ENCODE data around the gene SHKBP1.
"Not testable (repeated sequence)": the region's sequence is repeated elsewhere in the genome, so short reads cannot be mapped to it uniquely, and the experiment has no call there.

Gene SHKBP1

DNA sequence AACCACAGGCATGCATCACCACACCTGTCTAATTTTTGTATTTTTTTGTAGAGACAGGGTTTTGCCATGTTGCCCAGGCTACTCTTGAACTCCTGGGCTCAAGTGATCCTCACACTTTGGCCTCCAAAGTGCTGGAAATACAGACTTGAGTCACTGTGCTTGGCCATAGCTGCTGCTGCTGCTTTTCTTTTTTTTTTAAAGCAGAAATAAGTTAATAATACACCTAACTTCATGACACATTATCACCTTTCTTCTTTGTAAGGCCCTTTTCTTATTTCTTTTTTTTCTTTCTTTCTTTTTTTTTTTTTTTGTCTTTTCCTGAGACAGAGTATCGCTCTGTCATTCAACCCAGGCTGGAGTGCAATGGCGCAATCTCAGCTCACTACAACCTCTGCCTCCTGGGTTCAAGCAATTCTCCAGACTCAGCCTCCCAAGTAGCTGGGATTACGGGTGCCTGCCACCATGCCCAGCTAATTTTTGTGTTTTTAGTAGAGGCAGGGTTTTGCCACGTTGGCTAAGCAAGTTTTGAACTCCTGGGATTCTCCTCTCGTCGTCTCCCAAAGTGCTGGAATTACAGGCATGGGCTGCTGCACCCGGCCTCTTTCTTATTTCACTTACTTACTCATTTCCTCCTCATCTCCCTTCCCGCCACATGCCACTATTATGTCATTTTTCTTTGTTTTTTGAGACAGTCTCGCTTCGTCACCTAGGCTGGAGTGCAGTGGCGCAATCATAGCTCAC, 8.7 kb downstream of the SHKBP1 start:
- peak; percentile 92 for DNase-seq

DNA sequence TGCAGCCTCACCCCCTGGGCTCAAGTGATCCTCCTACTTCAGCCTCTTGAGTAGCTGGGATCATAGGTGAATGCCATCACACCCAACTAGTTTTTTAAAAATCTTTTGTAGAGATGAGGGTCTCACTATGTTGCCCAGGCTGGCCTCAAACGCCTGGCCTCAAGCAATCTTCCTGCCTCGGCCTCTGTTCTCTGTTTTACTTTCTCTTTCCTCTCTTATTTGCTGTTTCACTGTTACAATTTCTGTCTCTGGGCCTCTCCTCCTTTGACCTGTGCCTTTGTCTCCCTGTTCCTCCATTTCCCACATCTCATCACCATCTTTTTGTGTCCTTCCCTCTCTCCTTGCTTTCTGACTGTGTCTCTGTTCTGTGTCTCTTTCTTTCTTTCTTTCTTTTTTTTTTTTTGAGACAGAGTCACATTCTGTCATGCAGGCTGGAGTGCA, 9.3 kb downstream of the SHKBP1 start:
- DNase-seq, result no peak

DNA sequence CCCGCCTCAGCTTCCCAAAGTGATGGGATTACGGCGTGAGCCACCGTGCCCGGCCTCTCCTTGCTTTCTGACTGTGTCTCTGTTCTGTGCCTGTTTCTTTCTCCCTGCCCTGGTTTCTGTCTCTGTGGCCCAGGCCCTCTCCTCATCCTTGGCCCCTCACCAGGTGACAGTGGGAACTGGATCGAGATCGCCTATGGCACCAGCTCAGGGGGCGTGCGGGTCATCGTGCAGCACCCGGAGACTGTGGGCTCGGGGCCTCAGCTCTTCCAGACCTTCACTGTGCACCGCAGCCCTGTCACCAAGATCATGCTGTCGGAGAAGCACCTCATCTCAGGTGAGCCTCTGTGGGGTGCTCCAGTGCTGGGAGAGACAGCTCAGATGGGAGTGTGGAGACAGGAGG, 9.9 kb downstream of the SHKBP1 start:
- no peak for DNase-seq

DNA sequence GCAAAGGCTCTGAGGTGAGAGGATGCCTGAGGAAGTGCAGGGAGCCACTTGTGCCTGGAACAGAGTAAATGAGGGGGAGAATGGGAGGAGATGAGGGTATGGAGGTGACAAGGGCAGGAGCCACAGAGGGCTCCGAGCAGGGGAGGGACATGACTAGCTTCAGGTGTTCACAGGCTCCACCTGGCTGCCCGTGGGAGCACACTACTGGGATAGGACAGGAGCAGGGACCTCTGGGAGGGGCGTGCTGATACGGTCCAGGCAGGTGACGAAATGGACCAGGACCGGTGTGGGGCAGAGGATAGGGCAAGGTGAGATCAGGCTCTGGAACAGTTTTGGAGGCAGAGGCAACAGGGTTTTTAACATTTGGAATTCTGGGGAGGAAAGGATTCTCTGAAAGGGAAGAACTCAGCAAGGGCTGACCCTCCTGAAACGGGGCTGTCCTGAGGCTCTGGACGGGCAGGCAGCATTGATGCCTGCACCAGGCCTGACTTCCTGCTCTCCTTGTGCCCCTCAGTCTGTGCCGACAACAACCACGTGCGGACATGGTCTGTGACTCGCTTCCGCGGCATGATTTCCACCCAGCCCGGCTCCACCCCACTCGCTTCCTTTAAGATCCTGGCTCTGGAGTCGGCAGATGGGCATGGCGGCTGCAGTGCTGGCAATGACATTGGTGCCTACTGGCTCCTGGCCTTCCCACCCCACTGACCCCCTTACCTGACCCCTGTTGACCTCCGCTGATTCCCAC, 11.6 kb downstream of the SHKBP1 start:
- no peak for DNase-seq

DNA sequence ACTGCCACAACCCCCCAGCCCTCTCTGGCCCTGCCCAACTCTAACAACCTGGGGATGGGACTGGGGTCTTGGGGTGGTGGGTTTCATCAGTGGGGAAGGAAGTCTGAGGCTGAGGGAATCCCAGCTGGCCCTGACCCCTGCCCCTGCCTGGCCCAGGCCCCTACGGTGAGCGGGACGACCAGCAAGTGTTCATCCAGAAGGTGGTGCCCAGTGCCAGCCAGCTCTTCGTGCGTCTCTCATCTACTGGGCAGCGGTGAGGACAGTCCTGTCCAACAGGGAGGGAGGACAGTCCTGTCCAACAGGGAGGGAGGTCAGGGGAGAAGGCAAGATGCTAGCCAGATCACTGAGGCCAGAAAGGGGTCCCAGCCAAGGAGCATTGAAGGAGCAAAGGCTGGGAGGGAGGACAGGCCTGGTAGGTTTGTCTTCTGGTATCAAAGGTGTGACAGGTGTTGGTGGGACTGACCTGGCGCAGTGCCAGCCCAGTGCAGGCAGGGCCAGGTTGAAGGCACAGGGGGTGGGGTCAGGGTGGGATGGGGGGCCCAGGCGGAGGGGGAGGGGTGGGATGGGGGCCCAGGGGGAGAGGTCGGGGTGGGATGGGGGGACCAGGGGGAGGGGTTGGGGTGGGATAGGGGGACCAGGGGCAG, 12.4 kb downstream of the SHKBP1 start:
- DNase-seq, result no peak

DNA sequence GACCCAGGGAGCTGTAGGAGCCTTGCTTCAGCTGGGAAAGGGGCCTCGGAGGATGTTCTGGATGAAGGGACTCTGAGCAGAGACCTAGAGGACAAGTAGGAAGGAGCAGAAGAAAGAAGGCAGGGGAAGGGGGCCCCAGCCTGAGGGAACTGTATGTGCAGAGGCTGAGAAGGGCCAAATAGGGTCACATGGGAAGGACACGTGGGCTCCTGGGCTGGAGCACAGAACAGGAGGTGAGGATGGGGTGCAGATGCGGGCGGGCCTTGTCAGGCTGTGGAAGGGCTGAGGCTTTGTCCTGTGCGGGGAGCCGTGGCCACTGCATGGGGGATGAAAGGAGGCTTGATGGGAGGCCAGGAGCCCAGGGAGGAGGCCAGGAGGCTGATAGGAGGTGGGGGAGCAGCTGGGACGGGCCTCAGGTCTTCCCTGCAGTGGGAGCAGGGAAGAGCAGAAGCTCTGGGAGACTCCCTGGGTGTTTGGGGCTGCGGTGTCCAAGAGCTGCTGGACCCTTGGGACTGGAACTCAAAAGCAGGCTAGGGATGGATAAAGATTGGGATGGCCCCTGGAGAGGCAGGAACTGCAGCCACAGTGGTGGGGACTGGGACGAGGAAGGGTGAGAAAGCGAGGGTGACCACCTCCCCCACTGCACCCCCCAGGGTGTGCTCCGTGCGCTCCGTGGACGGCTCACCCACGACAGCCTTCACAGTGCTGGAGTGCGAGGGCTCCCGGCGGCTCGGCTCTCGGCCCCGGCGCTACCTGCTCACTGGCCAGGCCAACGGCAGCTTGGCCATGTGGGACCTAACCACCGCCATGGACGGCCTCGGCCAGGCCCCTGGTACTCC, 13.1 kb downstream of the SHKBP1 start:
- DNase-seq, result no peak

DNA sequence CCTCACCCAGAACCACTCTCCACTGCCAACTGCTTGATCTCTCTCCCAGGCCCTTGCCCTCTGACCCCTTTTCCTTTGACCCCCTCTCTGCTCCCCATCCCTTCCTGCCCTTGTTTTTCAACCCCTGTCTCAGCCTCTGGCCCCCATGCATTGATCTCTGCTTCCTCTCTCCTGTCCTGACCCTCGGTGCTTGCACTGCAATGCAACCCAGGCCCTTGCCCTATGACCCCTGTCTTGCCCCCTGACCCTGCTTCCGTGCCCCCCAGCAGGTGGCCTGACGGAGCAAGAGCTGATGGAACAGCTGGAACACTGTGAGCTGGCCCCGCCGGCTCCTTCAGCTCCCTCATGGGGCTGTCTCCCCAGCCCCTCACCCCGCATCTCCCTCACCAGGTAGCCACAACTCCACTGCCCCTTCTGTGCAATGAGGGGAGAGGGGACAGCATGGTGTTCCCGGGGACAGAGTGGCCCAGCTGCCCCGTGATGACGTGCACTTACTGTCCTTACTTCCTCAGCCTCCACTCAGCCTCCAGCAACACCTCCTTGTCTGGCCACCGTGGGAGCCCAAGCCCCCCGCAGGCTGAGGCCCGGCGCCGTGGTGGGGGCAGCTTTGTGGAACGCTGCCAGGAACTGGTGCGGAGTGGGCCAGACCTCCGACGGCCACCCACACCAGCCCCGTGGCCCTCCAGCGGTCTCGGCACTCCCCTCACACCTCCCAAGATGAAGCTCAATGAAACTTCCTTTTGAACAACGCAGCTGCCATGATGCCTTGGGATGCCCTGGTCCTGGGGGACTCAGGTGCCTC, 14.0 kb downstream of the SHKBP1 start:
- no peak for DNase-seq

DNA sequence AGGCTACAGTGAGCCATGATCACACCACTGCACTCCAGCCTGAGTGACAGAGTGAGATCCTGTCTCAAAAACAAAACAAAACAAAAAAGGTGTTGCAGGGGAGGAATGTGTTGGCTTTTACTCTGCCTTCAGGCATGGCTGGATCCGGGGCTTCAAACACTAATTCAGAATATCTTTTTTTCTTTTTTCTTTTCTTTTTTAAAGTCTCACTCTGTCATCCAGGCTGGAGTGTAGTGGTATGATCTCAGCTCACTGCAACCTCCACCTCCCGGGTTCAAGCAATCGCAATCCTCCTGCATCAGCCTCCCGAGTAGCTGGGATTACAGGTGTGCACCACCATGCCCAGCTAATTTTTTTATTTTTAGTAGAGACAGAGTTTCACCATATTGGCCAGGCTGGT, 15.1 kb downstream of the SHKBP1 start:
- not testable (repeated sequence) for DNase-seq

DNA sequence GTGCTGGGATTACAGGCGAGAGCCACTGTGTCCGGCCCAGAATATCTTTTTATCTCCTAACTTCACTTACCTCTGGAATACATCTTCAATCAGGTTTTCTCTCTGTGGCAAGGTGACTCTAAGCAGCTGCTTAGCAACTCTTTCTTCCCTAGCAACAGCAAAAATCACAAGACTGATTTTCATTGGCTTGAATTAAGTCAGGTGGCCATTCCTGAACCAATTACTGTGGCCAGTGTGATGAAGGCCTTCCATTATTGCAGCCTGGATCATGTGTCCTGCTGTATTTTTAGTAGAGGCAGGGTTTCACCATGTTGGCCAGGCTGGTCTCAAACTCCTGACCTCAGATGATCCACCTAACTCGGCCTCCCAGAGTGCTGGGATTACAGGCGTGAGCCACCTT, 15.5 kb downstream of the SHKBP1 start:
- peak; percentile 81 for DNase-seq

DNA sequence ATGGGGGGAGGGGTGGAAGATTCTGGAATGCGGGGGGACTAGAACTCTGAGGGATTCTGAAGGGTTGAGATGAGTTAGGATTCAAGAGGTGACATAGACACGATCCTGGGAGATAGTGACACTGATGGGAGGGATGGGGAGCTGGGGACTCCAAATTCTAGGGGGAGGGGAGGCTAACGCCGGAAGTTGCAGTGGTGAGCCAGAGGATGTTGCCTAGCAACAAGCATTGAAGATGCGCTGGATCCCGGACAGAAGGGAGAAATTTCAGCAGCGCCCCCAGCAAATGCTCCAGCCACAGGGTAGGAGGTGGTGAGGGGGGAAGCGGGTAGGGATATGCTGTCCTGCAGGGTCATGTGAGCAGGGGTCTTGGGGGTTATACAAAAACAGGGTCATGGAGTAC, 17.6 kb downstream of the SHKBP1 start:
- DNase-seq, result peak; percentile 17

DNA sequence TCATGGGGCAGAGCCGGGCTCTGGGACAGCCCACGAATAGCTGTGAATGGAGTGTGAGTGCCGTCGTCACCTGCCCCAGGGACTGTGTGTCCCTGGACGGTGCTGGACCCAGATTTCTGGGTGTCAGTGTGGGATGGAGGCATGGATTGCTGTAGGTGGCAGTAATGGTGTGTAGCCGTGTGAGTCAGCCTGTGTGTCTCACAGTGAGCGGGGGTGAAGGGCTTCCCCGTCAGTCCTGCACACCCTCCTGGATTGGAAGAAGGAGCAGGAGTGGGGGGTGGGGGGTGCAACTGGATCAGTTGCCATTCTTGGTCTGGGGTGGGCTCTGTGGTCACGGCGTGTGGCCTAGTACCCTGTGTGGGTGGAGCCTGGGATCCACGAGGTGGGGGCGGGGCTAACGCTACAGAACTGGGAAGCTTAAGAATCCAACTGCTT, 18.0 kb downstream of the SHKBP1 start:
- no peak for DNase-seq

DNA sequence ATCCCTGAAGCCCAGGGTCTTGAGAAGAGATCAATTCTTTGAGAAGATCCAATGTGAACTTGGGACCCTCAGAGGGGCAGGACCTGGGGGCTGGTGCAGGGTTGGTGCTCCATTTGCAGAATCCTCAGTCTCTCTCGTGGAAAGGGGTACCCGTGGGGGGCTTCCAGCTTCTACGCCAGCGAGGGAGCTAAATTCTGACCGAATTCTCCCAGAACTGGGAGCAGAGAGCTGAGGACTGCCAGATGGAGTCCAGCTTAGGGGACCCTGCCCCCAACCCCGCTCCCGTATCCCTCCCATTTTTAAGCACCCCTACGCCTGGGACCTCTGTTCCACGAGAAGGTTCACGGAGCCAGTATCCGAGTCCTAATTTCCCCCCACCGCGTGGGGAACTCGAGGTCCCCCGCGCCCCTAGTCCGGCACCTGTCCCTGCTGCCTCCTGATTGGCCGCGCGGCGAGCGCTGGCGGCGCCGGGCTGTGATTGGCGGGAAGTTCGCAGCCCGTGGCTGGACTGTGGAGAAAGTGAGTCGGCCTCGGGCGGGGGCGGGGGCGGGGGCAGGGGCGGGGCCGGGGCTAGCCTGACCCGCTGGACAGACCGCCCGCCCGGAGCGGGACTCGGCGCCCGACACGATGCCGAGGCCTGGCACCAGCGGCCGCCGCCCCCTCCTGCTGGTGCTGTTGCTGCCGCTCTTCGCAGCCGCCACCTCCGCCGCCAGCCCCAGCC, 20.1 kb downstream of the SHKBP1 start:
- DNase-seq, result no peak

DNA sequence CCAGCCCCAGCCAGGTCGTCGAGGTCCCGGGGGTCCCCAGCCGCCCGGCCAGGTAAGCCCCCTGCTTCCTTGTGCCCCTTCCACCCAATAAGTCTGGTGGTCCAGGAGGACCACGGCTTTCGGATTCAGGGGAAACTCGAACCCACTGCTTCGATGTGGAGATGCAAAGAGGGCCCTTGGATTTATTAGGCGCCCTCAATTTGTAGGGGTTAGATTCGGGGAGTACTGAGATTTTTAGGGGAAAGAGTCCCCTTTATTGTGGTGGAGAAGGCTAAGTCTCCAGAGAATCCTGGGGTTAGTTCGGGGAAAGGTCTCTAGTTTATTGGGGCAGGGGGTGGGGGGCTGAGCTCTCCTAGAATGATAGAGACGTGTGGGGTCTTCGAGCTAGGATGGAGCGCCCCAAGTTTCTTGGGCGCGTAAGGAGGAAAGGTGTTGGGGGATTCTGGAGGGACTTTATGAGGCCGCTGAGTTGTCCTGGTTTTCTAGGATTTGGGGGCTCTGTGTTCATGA, 20.7 kb downstream of the SHKBP1 start:
- DNase-seq, result no peak

DNA sequence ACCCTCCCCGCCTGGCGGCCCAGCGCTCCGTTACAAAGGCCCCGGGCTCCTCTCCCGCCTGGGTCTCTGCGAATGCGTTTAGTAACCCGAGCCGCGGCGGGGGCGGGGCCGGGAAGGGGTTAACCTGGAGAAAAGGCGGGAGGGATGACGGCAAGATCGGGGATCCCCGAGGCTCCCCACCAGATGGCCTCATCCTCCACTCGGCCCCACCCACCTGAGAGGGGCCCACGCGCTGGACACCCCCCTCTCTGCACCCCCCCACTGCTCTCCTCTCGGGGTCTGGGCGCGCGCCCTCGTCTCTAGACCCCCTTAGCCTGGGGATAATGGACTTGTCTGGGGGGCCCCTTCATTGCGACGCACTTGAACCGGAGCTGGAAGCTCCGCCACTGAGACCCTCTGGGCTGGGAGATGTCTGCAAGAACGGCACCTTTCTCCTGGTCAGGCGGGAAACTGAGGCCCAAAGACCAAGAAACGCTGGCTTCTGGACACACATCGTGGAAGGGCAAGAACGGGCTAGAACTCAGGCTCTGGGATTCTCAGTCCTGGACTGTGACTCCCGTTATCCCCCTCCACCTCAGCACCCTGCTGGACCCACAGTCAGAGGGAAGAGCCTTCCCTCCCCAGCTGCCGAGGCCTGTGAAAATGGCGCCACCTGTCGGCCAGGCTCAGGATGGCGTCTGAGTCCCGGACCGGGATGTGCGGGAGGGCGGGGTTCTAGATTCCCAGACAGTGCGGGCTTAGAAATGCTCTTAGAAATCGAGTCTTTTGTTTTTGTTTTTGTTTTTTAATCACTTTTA, 21.6 kb downstream of the SHKBP1 start:
- DNase-seq, result peak; percentile 75

DNA sequence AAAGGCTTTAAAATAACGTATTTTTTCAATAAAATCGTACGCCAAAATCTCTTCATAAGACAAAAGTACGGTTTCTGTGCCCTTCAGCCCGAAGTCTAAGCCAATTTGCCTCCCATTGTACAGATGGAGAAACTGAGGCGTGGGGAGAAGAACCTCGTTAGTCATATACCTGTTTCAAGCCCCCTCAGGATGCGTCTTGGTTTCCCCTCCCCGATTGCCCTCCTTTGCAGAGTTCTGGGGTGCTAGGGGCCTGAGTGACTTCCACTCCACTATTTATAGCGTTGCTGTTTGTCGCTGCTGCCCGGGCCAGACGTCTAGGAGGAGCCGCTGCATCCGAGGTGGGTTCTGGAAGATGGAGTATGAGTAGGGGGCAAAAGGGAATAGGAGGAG, 22.2 kb downstream of the SHKBP1 start:
- no peak for DNase-seq

DNA sequence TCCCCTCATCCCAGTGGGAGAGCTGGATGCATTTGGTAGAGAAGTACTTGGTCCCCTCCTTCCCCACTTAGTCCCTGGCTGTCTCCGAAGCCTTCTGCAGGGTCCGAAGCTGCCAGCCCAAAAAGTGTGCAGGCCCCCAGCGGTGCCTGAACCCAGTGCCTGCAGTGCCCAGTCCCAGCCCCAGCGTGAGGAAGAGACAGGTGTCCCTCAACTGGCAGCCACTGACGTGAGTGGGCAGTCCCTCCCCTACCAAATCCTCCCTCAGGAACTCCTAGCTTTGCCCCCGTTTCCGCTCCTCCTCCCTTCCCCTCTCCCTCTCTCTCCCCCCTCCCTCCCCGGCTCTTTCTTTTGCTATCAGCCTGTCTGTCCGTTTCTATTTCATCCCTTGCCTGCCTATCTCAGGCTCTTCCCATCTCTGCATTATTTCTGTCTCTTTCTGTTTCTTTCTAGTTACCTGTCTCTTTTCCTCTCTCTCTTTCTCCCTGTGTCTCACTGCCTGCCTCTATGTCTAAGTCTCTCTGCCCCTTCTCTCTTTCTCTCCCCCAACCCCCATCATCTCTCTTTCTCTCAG, 22.7 kb downstream of the SHKBP1 start:
- no peak for DNase-seq

DNA sequence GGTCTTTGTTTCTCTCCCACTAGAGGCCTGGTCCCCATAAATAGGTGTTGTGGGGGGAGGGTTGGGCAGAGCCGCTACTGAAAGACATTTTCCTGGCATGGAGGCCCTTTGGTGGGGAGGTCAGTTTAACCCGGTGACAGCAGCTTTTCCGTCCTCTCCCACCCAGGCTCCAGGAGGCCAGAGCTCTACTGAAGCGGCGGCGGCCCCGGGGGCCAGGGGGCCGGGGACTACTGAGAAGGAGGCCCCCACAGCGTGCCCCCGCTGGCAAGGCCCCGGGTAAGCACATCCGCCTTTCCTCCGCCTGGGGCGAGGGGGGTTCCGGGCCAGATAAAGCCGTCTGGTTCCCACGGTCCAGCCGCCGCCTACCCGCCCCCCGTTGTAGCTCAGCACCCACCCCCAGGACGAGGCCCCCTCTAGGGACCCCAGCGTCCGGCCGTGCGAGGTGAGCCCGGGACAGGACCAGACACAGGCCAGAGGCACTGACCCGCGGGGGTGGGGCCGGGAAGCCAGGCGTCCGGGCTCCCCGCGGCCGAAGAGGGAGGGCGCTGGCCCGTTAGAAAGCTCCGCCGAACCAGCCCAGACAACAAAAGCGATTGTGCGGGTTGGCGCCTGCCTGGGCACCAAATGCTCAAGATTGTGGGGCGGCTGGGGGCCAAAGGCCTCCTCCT, 23.4 kb downstream of the SHKBP1 start:
- DNase-seq, result no peak

DNA sequence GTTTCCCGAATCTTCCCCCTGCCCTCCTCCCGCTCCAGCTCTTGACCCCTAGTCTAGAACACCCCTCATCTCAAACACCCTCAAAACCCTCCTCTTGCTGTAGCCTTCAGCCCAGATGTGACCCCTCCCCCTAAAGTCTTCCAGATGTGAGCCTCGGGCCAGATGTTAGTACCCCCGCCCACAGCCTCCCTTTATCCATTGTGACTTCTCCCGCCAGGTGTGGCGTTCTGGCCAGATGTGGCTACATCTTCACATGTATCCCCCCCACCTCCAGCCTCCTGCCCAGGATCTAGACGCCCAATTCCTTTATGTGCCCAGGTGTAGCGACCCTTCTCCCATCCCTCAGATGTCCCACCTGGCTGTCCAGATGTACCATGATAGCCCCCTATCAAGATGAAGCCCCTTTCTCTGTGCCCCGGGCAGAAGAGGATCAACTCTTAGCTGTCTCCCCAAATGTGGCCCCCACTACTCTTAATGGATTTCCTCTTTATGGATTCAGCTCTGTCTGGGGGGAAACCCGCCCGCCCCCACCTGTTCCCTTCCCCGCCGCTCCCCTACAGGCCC, 24.0 kb downstream of the SHKBP1 start:
- DNase-seq, result no peak
